ENCODE results near the gene DIP2B. TPM values are rescaled to one million over a fixed set of nuclear protein-coding genes. Genes with fewer than 3 reads are reported as not detected.

Gene DIP2B
- total RNA-seq, 1 experiment from 2014 or later: 26.1 TPM

DNA sequence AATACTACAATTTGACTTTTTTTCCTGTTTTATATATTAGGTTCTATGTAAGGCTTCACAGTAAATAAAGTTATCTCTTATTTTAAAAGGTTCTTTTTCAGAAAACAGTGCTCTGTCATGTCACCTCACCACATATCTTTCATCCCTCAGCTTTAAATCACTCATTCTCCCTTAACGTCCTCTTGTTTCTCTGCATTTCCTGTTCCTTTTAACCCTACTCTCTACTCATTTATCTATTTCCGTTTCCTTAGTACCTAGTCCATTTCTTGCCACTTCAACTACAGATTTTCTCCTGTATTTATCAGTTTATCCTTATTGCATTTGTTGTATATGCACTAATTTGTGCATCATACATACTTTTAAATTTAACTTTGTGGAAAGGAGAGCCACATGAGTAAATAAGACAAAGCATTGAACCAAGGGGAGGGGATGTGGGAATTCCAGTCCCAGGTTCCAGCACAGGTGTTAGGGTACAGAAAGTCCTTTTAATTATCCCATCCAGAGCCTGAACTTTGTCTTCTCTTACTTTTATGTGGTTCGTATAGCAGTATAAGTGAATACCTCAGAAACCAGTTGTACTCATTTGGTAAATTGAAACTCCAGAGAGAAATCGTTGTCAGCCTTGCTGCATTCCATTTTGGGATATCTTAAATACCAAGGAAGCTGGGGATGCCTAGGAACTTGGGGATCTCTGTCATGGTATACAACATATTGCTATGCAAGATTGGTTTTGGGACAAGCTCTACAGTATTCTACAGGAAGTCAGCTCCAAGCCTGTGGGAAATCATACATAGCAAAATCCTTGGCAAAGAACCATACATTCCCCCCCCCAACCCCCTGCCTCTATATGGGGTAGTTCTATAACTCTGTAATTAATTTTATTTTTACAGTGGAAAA lies 120.5 kb downstream of the DIP2B start:
- Mint-ChIP-seq H3K4me3 (no peak overlapping the region), H3K4me1 (peaks cover 47% of the 10 kb centered on the region), H3K36me3 (peaks cover 17% of the 10 kb centered on the region), H3K9me3 (no peaks in the 10 kb centered on the region), H3K27ac (peak overlapping the region; percentile 51), H3K27me3 (ENCODE audit: low read depth) (no peaks in the 10 kb centered on the region)
- ChIA-PET POLR2A (no interaction called here), CTCF (interaction anchor here (3.1 kb wide), 1 partner anchor 13 kb away, joined by 8 read pairs; no protein-coding TSS in a partner anchor)
- no peak for ATAC-seq
- TF ChIP-seq, protein P1, sequence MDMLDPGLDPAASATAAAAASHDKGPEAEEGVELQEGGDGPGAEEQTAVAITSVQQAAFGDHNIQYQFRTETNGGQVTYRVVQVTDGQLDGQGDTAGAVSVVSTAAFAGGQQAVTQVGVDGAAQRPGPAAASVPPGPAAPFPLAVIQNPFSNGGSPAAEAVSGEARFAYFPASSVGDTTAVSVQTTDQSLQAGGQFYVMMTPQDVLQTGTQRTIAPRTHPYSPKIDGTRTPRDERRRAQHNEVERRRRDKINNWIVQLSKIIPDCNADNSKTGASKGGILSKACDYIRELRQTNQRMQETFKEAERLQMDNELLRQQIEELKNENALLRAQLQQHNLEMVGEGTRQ (CRISPR knock-in tag; IDR thresholded peaks at IDR 0.05): no peak
- TF ChIP-seq ARID4B (CRISPR knock-in tag; IDR thresholded peaks at IDR 0.05; ENCODE audit: borderline replicate concordance): no peak
- no peak for TF ChIP-seq PRDM15 (CRISPR knock-in tag; IDR thresholded peaks at IDR 0.05)
- no peak for TF ChIP-seq ELF4 (CRISPR knock-in tag; IDR thresholded peaks at IDR 0.05; ENCODE audit: low read depth)
- no peak for TF ChIP-seq NFATC4 (CRISPR knock-in tag; IDR thresholded peaks at IDR 0.05)
- no peak for TF ChIP-seq ZNF121 (CRISPR knock-in tag; IDR thresholded peaks at IDR 0.05)
- TF ChIP-seq EMX1 (CRISPR knock-in tag; IDR thresholded peaks at IDR 0.05): no peak
- TF ChIP-seq TEAD1 (CRISPR knock-in tag; IDR thresholded peaks at IDR 0.05): no peak
- TF ChIP-seq ATF1 (CRISPR knock-in tag; IDR thresholded peaks at IDR 0.05): no peak
- TF ChIP-seq ZNF423 (CRISPR knock-in tag; IDR thresholded peaks at IDR 0.05): no peak
- no peak for TF ChIP-seq ZNF416 (CRISPR knock-in tag; IDR thresholded peaks at IDR 0.05)
- TF ChIP-seq JAZF1 (CRISPR knock-in tag; IDR thresholded peaks at IDR 0.05): no peak
- TF ChIP-seq, protein P2, sequence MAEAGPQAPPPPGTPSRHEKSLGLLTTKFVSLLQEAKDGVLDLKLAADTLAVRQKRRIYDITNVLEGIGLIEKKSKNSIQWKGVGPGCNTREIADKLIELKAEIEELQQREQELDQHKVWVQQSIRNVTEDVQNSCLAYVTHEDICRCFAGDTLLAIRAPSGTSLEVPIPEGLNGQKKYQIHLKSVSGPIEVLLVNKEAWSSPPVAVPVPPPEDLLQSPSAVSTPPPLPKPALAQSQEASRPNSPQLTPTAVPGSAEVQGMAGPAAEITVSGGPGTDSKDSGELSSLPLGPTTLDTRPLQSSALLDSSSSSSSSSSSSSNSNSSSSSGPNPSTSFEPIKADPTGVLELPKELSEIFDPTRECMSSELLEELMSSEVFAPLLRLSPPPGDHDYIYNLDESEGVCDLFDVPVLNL (CRISPR knock-in tag; IDR thresholded peaks at IDR 0.05; ENCODE audit: borderline replicate concordance, low read depth): no peak
- TF ChIP-seq, protein P3, sequence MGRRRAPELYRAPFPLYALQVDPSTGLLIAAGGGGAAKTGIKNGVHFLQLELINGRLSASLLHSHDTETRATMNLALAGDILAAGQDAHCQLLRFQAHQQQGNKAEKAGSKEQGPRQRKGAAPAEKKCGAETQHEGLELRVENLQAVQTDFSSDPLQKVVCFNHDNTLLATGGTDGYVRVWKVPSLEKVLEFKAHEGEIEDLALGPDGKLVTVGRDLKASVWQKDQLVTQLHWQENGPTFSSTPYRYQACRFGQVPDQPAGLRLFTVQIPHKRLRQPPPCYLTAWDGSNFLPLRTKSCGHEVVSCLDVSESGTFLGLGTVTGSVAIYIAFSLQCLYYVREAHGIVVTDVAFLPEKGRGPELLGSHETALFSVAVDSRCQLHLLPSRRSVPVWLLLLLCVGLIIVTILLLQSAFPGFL (CRISPR knock-in tag; IDR thresholded peaks at IDR 0.05; ENCODE audit: borderline replicate concordance): no peak
- TF ChIP-seq ZMAT4 (CRISPR knock-in tag; IDR thresholded peaks at IDR 0.05): no peak
- no peak for TF ChIP-seq ATF2 (CRISPR knock-in tag; IDR thresholded peaks at IDR 0.05; ENCODE audit: borderline replicate concordance, low read depth)
- TF ChIP-seq, protein P4, sequence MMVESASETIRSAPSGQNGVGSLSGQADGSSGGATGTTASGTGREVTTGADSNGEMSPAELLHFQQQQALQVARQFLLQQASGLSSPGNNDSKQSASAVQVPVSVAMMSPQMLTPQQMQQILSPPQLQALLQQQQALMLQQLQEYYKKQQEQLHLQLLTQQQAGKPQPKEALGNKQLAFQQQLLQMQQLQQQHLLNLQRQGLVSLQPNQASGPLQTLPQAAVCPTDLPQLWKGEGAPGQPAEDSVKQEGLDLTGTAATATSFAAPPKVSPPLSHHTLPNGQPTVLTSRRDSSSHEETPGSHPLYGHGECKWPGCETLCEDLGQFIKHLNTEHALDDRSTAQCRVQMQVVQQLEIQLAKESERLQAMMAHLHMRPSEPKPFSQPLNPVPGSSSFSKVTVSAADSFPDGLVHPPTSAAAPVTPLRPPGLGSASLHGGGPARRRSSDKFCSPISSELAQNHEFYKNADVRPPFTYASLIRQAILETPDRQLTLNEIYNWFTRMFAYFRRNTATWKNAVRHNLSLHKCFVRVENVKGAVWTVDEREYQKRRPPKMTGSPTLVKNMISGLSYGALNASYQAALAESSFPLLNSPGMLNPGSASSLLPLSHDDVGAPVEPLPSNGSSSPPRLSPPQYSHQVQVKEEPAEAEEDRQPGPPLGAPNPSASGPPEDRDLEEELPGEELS (CRISPR knock-in tag; IDR thresholded peaks at IDR 0.05): no peak
- TF ChIP-seq MXD4 (CRISPR knock-in tag; IDR thresholded peaks at IDR 0.05; ENCODE audit: borderline replicate concordance): no peak
- no peak for DNase-seq (ENCODE audit: low spot score)
